ENCODE results near the gene RANBP17.
"Not testable (repeated sequence)": the region's sequence is repeated elsewhere in the genome, so short reads cannot be mapped to it uniquely, and the experiment has no call there.

The RANBP17 gene

DNA sequence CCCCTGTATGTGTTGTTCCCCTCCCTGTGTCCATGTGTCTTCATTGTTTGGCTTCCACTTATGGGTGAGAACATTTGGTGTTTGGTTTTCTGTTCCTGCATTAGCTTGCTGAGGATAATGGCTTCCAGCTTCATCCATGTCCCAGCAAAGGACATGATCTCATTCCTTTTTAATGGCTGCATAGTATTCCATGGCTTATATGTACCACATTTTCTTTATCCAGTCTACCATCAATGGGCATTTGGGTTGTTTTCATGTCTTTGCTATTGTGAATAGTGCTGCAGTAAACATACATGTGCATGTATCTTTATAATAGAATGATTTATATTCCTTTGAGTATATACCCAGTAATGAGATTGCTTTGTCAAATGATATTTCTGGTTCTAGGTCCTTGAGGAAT is 8.6 kb downstream of the RANBP17 start:
- DNase-seq: not testable (repeated sequence)

DNA sequence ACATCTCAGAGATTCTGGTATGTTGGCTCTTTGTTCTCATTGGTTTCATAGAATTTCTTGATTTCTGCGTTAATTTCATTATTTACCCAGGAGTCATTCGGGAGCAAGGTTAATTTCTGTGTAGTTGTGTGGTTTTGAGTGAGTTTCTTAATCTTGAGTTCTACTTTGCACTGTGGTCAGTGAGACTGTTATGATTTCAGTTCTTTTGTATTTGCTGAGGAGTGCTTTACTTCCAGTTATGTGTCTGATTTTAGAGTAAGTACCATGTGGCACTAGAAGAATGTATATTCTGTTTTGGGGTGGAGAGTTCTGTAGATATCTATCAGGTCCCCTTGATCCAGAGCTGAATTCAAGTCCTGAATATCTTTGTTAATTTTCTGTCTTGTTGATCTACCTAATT is 12.2 kb downstream of the RANBP17 start:
- no peak for DNase-seq

- DNase-seq: no peak
These were observed 14.0 kb downstream of the RANBP17 start for GRCh38 chr5:170875811-170876210.

DNA sequence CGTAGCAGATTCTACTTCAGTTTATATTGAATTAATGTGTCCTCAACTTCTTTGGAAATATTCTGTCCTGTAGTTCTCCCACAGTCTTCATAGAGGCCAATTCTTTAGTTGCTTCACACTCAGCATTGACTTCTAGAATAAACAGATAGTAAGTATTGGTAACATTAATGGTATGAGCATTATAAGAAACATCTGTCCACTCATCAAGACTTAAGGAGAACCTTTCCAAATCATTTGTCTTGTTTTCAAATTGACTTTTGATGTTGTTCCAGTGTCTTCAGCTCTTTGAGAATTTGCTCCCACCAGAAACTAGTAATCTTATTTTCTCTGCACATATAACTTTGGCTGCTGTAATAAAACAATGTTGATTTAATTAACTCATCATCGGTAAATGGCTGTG is 18.3 kb downstream of the RANBP17 start:
- DNase-seq: no peak

GRCh38 chr5:170882345-170882744 is 20.5 kb downstream of the RANBP17 start:
- no peak for DNase-seq

DNA sequence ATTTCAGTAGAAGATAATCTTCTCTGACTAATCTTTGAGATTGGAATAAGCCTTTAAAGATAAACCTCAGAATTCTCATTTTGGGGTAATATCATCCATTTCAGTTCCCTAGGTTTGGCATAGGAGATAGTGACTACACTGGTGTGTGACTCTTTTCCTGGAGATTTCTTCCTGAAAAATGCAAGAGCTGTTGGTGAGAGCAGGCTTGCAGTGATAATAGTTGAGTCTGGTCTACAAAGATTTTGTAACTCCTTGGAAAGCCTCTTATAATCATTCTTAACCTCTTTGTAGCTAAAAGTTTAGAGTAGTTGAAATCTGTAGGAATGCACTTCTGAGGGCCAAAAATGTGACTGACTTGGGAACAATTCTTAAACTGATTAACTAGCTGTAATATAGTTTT is 23.4 kb downstream of the RANBP17 start:
- DNase-seq: no peak

DNA sequence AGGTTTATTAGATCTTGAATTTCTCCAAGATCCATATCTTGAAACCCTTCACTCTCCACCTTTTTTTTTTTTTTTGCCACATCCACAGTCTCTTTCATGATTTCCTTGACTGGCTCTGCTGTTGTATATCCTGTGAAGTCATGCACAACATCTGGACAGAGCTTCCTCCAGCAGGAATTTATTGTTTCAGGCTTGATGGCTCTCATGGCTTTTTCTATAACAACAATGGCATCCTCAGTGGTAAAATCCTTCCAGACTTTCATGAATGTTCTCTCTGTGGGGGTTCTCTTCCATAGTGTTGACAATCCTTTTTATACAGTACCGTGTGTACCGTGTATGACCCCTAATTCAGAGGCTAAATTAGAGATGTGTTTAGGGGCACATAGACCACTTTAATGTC is 24.0 kb downstream of the RANBP17 start:
- DNase-seq: no peak

- DNase-seq: no peak
These were observed 24.5 kb downstream of the RANBP17 start for GRCh38 chr5:170886210-170886894.

GRCh38 chr5:170892196-170892595 is 30.4 kb downstream of the RANBP17 start:
- no peak for DNase-seq

GRCh38 chr5:170894665-170895064 is 32.8 kb downstream of the RANBP17 start:
- DNase-seq: no peak

DNA sequence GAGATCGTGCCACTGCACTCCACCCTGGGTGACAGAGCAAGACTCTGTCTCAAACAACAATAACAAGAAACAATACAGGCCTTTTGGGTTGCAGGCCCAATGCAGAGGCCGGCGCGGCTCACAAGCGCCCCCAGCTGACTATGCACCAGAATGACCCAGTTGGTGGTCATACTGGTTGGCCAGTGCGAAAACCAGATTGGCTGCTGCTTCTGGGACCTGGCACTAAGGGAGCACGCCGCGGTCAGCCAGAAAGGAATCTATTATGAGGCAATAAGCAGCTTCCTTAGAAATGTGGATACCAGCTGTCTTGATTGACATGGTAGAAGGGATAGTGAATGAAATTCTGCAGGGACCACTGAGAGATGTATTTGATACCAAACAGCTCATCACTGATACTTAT is 35.0 kb downstream of the RANBP17 start:
- DNase-seq: no peak

GRCh38 chr5:170903075-170903474 is 41.3 kb downstream of the RANBP17 start:
- DNase-seq: no peak

DNA sequence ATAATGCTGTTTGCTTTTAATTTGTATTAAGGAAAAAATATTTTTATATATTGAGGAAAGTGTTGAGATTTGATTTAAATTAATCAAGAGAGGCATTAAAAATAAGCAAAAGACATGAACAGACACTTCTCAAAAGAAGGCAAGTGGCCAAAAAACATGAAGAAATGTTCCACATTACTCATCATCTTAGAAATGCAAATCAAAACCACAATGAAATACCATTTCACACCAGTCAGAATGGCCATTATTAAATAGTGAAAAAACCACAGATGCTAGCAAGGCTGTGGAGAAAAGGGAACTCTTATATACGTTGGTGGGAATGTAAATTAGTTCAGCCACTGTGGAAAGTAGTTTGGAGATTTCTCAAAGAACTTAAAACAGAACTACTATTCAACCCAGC is 45.9 kb downstream of the RANBP17 start:
- no peak for DNase-seq

- no peak for DNase-seq
These were observed 51.8 kb downstream of the RANBP17 start for GRCh38 chr5:170913573-170913972.

DNA sequence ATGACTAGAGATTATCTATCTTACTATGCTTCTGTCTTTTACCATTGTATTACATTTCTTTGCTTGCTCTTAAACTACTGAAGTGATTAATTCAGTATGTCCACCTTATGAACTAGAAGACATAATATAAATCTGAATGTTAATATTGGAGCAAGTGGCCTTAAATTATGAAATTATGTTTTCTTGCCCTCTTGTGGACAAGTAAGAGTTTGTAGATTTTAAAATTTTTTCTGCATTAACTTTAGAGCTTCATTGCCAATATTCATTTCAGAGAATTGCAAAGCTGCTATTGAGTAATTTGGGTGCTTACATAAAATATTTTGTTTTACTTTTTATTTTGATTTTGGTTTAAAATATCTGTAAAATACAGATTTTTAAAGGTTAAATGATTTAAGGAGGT is 55.3 kb downstream of the RANBP17 start:
- no peak for DNase-seq

DNA sequence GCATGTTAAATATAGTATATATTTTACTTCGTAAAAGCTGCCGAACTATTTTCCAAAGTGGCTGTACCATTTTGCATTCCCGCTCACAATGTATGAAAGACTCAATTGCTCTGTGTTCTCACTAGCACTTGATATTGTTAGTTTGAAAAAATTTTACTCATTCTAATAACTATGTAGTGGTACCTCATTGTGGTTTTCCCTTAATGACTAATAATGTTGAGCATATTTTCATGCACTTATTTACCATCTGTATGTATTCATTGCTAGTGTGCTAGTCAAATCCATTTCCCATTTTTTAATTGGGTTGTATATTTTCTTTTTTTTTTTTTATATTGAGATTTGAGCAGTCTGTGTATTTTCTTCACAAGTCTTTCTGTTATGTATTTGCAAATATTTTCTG is 58.4 kb downstream of the RANBP17 start:
- DNase-seq: no peak

DNA sequence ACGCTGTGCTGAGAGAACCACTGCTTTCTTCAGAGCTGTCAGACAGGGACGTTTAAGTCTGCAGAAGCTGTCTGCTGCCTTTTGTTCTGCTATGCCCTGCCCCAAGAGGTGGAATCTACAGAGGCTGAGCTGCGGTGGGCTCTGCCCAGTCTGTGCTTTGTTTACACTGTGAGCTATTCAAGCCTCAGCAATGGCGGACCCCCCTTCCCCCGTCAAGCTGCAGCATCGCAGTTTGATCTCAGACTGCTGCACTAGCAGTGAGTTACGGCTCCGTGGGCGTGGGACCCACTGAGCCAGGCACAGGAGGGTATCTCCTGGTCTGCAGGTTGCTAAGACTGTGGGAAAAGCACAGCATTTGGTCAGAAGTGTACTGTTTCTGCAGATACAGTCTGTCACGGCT is 60.5 kb downstream of the RANBP17 start:
- not testable (repeated sequence) for DNase-seq

DNA sequence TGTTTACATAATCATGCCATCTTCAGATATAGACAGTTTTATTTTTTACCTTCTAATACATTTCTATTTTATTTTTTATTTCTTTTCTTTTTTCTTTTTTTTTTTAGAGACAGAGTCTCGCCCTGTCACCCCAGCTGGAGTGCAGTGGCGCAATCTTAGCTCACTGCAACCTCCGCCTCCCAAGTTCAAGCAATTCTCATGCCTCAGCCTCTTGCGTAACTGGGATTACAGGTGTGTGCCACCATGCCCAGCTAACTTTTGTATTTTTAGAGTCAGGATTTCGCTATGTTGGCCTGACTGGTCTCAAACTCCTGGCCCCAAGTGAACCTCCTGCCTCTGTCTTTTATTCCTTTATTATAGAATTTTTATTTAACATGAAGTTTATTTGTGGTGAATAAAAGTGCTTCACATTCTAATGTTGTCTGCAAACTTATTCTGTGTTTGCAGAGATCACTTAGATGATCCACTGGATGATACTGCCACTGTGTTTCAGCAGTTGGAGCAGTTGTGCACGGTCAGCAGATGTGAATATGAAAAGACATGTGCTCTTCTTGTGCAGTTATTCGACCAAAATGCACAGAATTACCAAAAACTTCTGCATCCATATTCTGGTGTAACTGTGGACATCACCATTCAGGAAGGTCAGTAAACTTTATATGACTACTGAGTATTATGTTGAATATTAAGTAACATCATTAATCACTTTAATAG is 62.2 kb downstream of the RANBP17 start:
- no peak for DNase-seq

GRCh38 chr5:170935534-170936218 is 73.9 kb downstream of the RANBP17 start:
- DNase-seq: not testable (repeated sequence)

GRCh38 chr5:170937072-170937471 is 75.3 kb downstream of the RANBP17 start:
- DNase-seq: no peak

DNA sequence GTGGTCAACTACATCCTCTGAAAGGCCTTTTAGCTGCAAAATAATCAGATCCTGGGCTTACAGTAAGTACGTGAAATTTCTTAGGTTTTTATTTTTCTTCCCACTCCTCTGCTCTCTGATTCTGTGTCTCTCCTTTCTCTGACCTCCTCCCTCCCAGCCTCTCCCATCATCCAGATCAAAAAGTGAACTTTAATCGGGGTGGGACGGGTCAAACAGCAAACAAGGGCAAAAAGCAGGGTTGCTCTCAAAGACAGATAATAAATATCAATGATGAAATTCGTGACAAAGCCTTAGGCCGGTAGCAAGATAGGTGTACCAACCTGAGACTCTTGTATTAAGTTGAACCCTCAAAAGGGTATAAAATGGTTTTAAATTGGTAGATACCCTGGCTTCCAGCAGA is 76.1 kb downstream of the RANBP17 start:
- DNase-seq: no peak

GRCh38 chr5:170939178-170939577 is 77.4 kb downstream of the RANBP17 start:
- DNase-seq: no peak

DNA sequence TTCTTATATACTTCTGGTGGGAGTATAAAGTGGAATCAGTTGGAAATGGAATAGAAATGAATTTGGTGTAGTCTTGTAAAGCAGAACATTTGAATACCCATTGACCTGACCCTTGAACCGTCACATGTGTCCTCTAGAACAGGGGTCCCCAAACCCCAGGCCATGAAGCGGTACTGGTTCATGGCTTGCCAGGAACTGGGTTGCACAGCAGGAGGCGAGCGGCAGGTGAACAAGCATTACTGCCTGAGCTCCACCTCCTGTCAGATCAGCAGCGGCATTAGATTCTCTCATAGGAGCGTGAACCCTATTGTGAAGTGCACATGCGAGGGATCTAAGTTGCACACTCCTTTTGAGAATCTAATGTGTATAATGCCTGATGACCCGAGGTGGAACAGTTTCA is 80.0 kb downstream of the RANBP17 start:
- DNase-seq: no peak

- DNase-seq: no peak
These were observed 83.5 kb downstream of the RANBP17 start for GRCh38 chr5:170945275-170945674.
